Tibial artery (tissue), 4 donors: ENCODE measurements around the gene UBR4.

Source experiments
- DNase-seq, 2 donors: peaks; one replicate each; pipeline ENCODE4 v3.0.0-alpha.2; 2019
- H3K27ac ChIP-seq, 2 donors: fragments of 200-600 bp; sonication (generic) in 1 of 2; 1 replicate in 1 of 2; 2 replicates in 1 of 2; pipeline ENCODE4 v1.5.1; 2018 to 2019; ENCODE audit warnings: mild to moderate bottlenecking in 1 of 2
- H3K27me3 ChIP-seq, 2 donors: fragments of 200-600 bp; sonication (generic) in 1 of 2; one replicate each; pipeline versions ENCODE4 v1.5.1 to v1.6.0; 2016 to 2019
- H3K36me3 ChIP-seq, 3 donors: fragments of 200-600 bp; sonication (generic) in 2 of 3; one replicate each; pipeline ENCODE4 v1.5.1; 2016 to 2019; ENCODE audit warnings: mild to moderate bottlenecking in 2 of 3
- H3K4me1 ChIP-seq, 4 donors: fragments of 200-600 bp; sonication (generic) in 2 of 4; 1 replicate in 3 of 4; 2 replicates in 1 of 4; pipeline ENCODE4 v1.5.1; 2016 to 2019
- H3K4me3 ChIP-seq, 2 donors: fragments of 200-600 bp; sonication (generic) in 1 of 2; 1 replicate in 1 of 2; 2 replicates in 1 of 2; pipeline ENCODE4 v1.5.1; 2018 to 2019; ENCODE audit warnings: mild to moderate bottlenecking in 2 of 2
- H3K9me3 ChIP-seq, 3 donors: fragments of 200-600 bp; sonication (generic) in 1 of 3; one replicate each; pipeline ENCODE4 v1.5.1; 2016 to 2019
- CTCF ChIP-seq, 2 experiments: fragments of 200-600 bp in 1 of 2; fragments of 450-650 bp in 1 of 2; IDR thresholded peaks; one replicate each; pipeline ENCODE4 v1.5.1; 2017 to 2019; ENCODE audit warnings: antibody characterized with exemption in 2 of 2, mild to moderate bottlenecking in 1 of 2, moderate library complexity in 1 of 2
- intact Hi-C: fragments of 100-400 bp; cut with DNase I; formaldehyde crosslinking; loops from one replicate; pipeline ENCODE4 v1.15.0; 2023; ENCODE audit warnings: low total_unique reads

UBR4 gene

GRCh38 chr1:19058476-19058797 lies 151.6 kb downstream of the UBR4 start:
- H3K36me3 ChIP-seq: no peaks in the 10 kb centered on the region
- H3K27ac ChIP-seq: no peak overlapping the region
- intact Hi-C loops: no loop called here
- TF ChIP-seq CTCF (IDR thresholded peaks at IDR 0.05): no peak
- H3K9me3 ChIP-seq: no peaks in the 10 kb centered on the region
- H3K4me1 ChIP-seq: no peaks in the 10 kb centered on the region
- no peak overlapping the region for H3K4me3 ChIP-seq
- H3K27me3 ChIP-seq: peaks cover 0 to 59% of the 10 kb centered on the region in 2 donors
- DNase-seq: no peak

GRCh38 chr1:19057784-19058475 lies 152.1 kb downstream of the UBR4 start:
- Histone ChIP-seq H3K36me3 (no peaks in the 10 kb centered on the region), H3K27ac (no peak overlapping the region), H3K4me1 (no peaks in the 10 kb centered on the region), H3K27me3 (peaks cover 0 to 64% of the 10 kb centered on the region in 2 donors), H3K9me3 (no peaks in the 10 kb centered on the region), H3K4me3 (no peak overlapping the region)
- TF ChIP-seq CTCF (IDR thresholded peaks at IDR 0.05): no peak
- intact Hi-C loops: no loop called here
- no peak for DNase-seq

GRCh38 chr1:19057182-19057779 lies 152.8 kb downstream of the UBR4 start:
- Histone ChIP-seq H3K36me3 (no peaks in the 10 kb centered on the region), H3K4me1 (no peaks in the 10 kb centered on the region), H3K4me3 (no peak overlapping the region), H3K9me3 (no peaks in the 10 kb centered on the region), H3K27me3 (peaks cover 0 to 69% of the 10 kb centered on the region in 2 donors), H3K27ac (no peak overlapping the region)
- DNase-seq: no peak
- intact Hi-C loops: no loop called here
- no peak for TF ChIP-seq CTCF (IDR thresholded peaks at IDR 0.05)

- H3K9me3 ChIP-seq: no peaks in the 10 kb centered on the region
- TF ChIP-seq CTCF (IDR thresholded peaks at IDR 0.05): no peak
- H3K27me3 ChIP-seq: peaks cover 0 to 74% of the 10 kb centered on the region in 2 donors
- intact Hi-C loops: no loop called here
- no peak for DNase-seq
- no peaks in the 10 kb centered on the region for H3K36me3 ChIP-seq
- H3K4me1 ChIP-seq: no peaks in the 10 kb centered on the region
- no peak overlapping the region for H3K27ac ChIP-seq
- no peak overlapping the region for H3K4me3 ChIP-seq
Observed at GRCh38 chr1:19055701-19056100, 154.4 kb downstream of the UBR4 start.

- TF ChIP-seq CTCF (IDR thresholded peaks at IDR 0.05): no peak
- Histone ChIP-seq H3K27me3 (peaks cover 0 to 74% of the 10 kb centered on the region in 2 donors), H3K36me3 (no peaks in the 10 kb centered on the region), H3K4me1 (no peaks in the 10 kb centered on the region), H3K4me3 (no peak overlapping the region), H3K9me3 (no peaks in the 10 kb centered on the region), H3K27ac (no peak overlapping the region)
- intact Hi-C loops: no loop called here
- no peak for DNase-seq
Observed at GRCh38 chr1:19055001-19055400, 155.1 kb downstream of the UBR4 start.
